ENCODE measurements around the gene MSRB1. TPM values are rescaled to one million over a fixed set of nuclear protein-coding genes. Genes with fewer than 3 reads are reported as not detected.
A peak's percentile ranks its signal among the peaks of the same experiment; 100 is the strongest.

MSRB1 gene
- total RNA-seq, 1 donor from 2014 or later: 18.4 TPM

DNA sequence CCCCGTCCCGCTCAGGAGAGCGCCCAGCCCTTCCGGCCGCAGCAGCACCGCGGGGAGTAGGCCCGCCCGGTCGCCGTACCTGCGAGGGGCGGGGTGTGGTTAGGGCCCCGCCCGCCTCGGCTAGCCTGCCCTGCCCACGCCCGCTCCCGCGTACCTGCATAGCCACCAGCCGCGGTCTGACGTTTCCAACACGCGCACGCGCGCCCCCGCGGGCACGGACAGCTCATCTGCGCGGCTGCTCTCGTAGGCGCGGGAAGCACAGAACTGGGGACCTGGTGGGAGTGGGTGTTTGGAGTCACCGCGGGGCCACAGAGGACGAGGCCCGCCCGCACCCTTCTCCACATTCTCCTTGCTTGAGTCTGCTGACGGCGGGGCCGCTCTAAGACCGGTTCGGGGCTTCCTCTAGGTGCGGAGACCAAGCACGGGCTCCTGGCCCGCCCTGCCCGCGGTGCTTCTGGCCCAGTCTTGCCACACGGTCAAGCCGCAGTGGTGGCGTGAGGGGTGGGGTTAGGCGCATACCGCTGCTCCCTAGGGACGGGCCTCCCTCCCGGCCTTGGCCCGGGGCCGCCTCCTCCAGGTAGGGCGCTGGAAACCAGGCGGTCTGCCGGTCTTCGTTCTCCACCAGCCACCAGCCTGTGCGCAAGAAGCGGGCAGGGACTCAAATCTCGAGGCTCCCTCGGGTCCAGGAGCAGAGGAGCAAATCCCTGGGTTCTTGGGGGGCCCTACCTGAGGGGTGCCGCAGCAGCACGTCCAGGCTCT, 36.5 kb upstream of the MSRB1 start:
- DNase-seq (ENCODE audit: extremely low read depth, low read depth, low spot score): no peak

DNA sequence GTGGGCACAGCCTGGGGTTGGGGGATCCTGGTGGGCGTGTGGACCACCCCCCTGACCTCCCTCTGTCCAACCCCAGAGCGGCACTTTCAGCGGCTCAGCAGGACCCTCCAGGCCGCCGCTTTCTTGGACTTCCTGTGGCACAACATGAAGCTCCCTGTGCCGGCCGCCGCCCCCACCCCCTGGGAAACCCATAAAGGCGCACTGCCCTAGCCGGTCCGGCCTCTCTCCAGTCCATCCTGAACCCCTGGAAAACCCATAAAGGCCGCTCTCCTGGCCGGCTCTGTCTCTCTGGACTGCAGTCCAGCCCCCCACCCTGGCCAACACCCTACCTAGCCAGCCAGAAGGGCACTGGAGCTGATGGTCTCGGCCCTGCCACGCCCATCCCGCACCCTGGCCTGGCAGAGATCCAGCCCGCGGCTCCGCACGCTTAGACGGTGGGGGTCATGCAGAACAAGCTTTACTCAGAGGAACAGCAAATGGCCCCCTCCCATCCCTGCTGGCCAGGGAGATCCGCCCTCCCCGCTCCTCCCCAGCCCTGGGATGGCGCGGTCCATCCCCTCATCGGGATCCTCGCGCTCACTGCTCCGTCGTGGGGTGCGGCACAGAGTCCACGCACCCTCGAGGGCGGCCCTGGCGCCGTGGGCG, 35.6 kb upstream of the MSRB1 start:
- no peak for DNase-seq (ENCODE audit: extremely low read depth, low read depth, low spot score)

DNA sequence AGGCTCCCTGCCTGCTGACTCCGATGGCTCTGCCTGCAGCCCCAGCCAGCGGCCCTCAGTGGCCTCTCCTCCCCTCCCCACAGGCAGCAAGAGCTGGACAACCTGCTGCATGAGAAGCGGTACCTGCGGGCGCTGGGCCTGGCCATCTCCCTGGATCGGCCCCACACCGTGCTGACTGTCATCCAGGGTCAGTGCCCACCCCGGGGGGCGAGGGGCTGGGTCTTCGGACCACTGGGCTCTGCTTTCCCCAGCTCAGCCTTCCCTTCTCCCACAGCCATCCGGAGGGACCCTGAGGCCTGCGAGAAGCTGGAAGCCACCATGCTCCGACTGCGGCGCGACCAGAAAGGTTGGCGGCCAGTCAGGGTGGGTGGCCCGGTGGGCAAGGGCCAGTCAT, 34.9 kb upstream of the MSRB1 start:
- no peak for DNase-seq (ENCODE audit: extremely low read depth, low read depth, low spot score)

DNA sequence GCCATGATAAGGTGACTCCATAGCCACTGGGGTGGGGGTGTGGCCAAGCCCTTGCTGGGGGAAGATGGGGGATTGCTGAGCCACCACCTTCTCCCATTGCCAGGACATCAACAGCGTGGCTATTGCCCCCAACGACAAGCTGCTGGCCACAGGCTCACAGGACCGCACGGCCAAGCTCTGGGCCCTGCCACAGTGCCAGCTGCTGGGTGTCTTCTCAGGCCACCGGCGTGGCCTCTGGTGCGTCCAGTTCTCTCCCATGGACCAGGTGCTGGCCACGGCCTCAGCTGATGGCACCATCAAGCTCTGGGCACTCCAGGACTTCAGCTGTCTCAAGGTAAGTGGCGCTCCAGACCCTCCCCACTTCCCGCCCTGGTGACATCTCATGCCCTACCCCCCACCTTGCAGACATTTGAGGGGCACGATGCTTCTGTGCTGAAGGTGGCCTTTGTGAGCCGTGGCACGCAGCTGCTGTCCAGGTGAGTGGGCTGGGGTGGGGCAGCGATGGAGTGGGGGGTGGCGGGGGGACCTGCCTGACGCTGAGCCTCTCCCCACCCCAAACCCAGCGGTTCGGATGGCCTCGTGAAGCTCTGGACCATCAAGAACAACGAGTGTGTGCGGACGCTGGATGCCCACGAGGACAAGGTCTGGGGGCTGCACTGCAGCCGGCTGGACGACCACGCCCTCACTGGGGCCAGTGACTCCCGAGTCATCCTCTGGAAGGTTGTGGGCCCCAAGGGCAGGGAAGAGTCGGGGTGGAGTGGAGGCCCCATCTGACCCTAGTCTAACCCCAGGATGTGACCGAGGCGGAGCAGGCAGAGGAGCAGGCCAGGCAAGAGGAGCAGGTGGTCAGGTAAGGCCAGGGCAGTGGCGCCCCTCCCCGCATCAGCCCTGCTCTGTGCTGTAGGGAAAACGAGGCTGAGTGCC, 34.2 kb upstream of the MSRB1 start:
- DNase-seq (ENCODE audit: extremely low read depth, low read depth, low spot score): no peak

DNA sequence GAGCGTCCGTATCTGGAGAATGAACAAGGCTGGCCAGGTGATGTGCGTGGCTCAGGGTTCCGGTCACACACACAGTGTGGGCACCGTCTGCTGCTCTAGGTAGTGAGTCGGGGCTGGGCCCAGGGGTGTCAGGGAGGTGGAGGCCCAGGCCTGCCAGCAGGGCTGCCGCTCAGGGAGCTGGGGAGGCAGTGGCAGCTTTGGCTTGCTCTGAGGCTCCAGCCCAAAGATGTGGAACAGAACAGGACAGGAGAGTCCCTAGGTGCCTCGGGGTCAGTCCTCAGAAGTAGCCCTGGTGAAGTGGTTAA, 33.2 kb upstream of the MSRB1 start:
- no peak for DNase-seq (ENCODE audit: extremely low read depth, low read depth, low spot score)

DNA sequence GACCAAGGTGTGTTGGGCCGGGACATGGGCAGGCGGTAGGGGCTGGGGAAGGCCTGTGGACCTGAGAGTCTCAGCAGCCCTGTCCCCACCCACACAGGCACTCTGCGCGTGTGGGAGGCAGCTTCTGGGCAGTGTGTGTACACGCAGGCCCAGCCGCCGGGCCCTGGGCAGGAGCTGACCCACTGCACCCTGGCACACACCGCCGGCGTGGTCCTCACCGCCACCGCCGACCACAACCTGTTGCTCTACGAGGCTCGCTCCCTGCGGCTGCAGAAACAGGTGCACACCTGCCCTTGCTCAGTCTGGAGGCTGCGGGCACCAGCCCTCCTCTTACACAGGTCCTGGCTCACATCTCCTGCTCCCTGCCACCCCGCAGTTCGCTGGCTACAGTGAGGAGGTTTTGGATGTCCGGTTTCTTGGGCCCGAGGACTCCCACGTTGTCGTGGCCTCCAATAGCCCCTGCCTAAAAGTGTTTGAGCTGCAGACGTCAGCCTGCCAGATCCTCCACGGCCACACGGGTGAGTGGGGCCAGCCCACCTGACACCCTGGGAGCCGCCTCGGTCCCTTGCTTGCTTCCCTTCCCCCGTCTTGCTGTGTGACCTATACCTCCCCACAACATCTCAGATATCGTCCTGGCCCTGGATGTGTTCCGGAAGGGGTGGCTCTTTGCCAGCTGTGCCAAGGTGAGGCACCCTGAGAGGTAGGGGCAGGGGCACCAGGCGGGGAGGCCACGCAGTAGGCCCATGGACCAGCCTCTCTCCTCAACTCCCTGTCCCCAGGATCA, 32.6 kb upstream of the MSRB1 start:
- no peak for DNase-seq (ENCODE audit: extremely low read depth, low read depth, low spot score)

DNA sequence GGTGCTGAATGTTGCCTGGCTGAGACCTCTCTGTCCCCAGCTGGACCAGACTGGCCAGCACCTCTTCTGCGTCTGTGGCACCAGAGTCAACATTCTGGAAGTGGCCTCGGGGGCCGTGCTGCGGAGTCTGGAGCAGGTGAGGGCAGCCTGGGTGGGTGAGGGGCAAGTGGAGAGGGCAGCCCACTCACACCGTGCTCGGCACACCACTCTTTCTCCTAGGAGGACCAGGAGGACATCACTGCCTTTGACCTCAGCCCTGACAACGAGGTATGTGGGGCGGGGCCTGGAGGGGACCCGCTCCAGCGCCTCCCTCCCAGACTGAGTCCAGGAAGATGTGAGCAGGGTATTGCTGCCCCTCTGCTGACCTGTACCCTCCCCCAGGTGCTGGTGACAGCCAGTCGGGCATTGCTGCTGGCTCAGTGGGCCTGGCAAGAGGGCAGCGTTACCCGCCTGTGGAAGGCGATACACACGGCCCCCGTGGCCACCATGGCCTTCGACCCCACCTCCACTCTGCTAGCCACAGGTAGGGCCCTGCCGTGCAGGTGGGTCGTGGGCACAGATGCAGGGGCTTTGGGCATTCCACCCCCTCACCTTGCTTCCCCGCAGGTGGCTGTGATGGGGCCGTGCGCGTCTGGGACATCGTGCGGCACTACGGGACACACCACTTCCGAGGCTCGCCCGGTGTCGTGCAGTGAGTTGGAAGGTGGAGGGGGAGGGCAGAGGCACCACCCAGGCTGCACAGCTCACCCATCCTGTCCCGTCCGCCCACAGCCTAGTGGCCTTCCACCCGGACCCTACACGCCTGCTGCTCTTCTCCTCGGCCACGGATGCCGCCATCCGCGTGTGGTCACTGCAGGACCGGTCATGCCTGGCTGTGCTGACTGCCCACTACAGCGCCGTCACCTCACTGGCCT, 31.4 kb upstream of the MSRB1 start:
- DNase-seq (ENCODE audit: extremely low read depth, low read depth, low spot score): no peak

DNA sequence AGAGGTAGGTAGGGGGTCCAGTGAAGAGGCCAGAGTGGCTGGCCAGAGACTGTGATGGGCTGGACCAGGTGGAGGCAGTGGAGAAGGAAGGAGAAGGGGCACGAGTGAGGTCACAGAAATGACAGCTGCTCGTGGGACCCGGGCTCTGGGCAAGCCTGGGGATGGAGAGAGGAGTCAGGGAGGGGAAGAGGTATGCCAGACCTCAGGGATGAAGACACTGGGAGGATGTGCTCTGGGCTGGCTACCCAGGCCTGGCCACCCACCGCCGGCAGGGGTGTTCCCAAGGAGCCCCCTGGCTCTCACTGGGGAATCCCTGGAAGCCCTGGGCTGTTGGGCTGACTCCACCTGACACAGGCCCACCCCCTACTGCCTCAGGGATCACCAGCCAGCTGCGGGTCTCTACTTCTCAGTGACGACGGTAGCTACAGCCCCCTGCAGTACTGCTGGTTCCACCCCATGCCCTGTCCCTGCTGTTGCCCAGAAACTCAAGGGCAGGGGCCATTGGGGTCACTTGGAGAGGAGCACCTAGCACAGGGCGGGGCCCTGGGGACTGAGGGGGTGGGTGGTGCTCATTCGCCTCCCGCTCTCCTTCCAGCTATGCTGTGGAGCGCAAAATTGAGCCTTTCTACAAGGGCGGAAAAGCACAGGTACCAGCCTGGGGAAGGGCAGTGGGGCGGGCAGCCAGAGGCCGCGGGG, 30.6 kb upstream of the MSRB1 start:
- no peak for DNase-seq (ENCODE audit: extremely low read depth, low read depth, low spot score)

DNA sequence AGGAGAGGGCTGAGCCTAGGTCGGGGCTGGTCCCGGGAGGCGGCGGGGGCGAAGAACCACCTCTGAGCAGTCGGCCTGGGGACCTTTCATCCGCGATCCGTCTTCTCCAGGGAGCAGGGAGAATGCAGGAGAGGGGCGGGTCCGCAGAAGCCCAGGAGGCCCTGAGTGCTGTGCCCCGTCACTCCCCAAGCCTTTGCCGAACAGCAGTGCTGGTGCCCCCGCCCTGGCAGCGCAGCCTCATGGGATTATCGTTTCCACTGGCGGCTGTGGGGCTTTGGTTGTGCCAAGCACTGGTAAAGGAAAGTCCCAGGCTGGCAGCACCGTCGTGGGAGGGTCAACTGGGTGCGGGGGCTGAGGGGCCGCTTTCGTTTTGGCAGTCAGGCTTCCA, 29.5 kb upstream of the MSRB1 start:
- DNase-seq (ENCODE audit: extremely low read depth, low read depth, low spot score): no peak

DNA sequence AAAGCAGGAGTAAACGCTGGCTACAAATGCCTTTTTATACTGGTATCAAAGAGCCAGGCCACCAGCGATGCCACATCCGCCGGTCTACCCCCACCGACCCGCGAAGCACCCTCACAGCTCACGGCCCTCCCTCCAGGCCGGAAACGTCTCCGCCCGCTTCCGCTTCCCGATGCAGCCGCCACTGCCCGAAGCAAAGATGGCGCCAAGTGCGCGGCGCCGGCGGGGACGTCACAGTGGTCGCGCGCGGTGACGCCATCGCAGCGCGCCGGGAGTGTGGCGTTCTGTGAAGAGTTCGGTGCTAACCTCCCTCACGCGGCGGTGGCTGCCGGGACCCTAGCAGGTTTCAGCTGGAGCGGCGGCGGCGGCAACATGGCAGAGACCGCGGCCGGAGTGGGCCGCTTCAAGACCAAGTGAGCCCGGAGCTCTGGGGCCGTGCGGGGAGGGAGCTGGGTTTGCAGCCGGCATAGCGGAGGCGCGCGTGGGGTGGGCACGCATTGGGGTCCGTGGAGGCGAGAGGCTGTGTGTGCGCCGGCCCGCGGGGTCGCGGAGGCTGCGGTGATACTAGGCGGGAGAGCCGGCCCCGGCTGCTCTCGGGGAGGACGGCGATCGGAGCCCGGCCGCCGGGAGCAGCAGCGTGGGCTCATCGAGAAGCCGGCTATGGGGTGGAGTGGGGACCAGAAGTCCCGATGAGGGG, 28.9 kb upstream of the MSRB1 start, which contains the start of gene TBL3:
Gene TBL3, plus strand, starts transcription at position 258 of the 694 bp plus-strand sequence. Its CDS starts 112 bp downstream, at position 370.
- no peak for DNase-seq (ENCODE audit: extremely low read depth, low read depth, low spot score)

DNA sequence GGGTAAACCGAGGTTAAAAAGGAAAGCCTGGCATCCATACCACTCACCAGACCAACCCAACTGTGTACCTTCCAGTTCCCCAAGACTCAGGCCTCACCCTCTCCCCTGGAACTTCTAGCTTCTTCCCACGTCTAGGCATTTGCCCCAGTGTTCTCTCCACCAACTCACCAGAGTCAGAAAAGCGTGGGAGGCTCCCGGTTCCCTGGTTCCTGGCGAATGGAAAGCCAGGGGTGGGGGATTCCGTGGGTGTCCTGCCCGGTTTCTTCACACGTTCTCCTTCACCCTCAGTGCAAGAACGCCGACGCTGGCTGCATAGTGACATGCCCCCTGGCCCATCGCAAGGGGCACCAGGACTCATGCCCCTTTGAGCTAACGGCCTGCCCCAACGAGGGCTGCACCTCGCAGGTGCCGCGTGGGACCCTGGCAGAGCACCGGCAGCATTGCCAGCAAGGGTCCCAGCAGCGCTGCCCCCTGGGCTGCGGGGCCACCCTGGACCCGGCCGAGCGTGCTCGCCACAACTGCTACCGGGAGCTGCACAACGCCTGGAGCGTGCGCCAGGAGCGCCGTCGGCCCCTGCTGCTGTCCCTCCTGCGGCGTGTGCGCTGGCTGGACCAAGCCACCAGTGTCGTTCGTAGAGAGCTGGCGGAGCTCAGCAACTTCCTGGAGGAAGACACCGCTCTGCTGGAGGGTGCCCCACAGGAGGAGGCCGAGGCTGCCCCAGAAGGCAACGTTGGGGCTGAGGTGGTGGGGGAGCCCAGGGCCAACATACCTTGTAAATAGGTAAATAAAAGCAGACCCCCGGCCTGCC, 25.4 kb upstream of the MSRB1 start:
- DNase-seq (ENCODE audit: extremely low read depth, low read depth, low spot score): no peak

DNA sequence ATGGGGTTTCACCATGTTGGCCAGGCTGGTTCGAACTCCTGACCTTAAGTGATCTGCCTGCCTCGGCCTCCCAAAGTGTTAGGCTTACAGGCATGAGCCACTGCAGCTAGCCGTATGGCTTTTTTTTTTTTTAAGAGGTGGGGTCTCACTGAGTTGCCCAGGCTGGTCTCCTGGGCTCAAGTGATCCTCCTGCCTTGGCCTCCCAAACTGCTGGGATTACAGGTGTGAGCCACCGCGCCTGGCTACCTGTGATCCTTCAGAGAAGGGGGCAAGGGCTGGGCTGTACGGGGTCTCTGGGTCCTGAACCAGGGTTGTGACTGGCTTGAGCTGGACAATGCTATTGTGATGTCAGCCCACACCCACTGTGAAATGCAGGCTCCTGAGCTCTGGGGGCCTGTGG, 23.5 kb upstream of the MSRB1 start, which contains the start of gene RNF151:
Gene RNF151, plus strand, starts transcription at position 397 of the 400 bp plus-strand sequence. CDS start 26 bp downstream, outside the sequence.
- no peak for DNase-seq (ENCODE audit: extremely low read depth, low read depth, low spot score)

DNA sequence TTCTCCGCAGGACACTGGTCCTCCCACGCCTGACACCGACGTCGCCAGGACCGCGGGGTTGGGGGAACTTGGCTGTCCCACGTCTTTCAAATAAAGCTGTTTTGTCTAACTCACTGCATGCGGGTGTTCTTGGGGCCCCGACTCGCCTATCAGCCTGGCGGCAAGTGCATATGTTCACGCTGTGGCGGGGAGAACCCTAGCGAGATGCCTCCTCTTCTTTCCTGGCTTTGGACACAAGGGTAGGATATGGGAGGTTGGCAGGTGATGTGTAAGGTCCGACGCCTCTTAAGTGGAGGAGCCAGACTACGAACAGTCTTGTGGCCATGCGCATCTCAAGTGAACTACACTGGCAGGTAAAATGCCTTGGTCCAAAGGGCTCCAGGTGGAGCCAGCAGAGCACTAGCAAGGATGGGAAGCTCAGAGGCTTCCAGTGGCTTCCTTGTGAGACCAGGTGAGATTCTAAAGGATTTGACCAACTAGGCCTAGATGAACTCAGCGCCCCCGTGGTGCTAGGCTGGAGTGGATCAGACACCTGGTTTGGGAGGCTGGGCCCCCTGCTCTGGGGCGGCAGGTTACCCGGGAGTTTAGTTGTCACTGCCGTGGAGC, 22.5 kb upstream of the MSRB1 start:
- DNase-seq (ENCODE audit: extremely low read depth, low read depth, low spot score): no peak

DNA sequence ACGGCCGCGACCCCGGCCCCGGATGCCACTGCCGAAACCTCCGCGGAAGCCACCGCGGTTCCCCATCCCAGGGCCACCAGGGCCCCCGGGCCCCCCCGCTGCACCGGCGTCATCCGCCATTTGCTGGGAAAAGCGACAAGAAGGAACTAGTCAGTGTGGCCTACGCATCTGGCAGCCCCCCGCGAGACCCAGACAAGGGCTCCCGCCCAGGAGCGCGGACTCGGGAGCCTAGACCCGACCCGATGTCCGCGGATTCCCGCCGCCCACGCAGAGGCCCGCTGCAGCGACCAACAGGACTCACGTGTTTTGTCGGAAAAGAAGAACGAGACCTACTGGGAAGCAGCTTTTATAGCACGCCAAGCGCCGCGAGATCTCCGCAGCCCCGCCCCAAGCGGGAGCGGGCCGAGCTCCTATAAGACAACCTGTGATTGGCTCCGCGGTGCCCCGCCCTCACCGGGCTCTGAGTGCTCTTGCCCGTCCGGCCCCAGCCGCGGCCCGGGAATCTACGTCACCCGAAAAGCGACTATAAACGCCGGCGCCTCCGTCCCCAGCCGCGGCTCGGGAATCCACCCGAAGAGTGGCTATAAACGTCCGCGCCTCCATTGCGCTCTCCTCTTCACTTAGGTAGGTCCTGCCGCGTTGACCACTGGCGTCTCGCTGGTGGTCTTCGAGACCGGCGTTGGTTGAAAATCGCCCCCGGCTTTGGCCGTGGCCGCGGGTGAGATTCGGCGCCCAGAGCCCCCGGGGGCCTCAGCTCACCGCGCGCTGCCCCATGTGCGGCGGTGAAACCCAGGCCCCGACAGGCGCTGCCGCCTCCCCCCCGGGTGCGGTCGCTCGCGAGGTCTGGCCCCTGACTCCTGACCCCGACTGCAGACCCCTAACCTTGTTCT, 21.8 kb upstream of the MSRB1 start, which contains the start of gene RPS2:
Gene RPS2, minus strand, starts transcription at position 321 of the 890 bp plus-strand sequence. Its CDS starts 201 bp downstream, at position 120.
- DNase-seq (ENCODE audit: extremely low read depth, low read depth, low spot score): peak; percentile 87

DNA sequence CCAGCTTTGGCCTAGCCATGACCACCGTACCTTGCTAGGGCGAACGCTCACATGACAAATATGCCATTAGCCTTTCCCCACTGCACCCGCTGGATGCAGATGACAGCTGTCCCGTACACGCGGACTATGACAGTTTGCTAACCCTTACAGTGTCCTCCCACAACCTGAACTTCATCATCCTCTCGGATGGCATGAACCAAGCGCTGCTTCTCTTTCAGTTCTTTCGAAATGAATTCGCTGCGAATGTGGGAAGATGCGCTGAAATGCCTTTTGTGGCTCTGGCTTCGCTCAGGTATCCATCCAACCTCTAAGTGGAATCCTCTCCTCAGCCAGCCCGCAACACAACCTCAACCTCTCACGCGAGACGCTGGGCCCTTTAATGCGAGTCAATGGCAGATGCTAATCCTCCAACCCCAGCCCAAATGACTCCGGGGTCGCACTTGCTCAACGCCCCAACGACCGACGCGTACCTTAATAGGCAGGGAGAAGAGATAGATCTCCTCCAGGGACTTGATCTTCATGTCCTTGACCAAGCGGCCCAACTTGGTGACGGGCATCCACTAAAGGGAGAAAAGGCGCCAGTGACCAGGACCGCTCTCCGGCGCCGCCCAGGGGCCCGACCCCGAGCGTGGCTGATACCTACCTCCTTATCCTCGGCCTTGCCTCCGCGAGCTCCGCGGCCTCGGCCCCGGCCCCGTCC, 21.0 kb upstream of the MSRB1 start:
- no peak for DNase-seq (ENCODE audit: extremely low read depth, low read depth, low spot score)

All from glomerular endothelial cell (primary cell).